ENCODE results near the gene DUSP7.
"Not testable (repeated sequence)": the region's sequence is repeated elsewhere in the genome, so short reads cannot be mapped to it uniquely, and the experiment has no call there.

DUSP7 gene

GRCh38 chr3:52051444-52051843 lies 4.9 kb downstream of the DUSP7 start:
- H3K4me1 Mint-ChIP-seq (ENCODE audit: low read depth) = peaks cover 32% of the 10 kb centered on the region
- H3K36me3 Mint-ChIP-seq (ENCODE audit: low read depth) = peaks cover 31% of the 10 kb centered on the region
- no peaks in the 10 kb centered on the region for H3K27me3 Mint-ChIP-seq (ENCODE audit: low read depth)
- H3K27ac Mint-ChIP-seq = peak overlapping the region; percentile 84
- no peaks in the 10 kb centered on the region for H3K9me3 Mint-ChIP-seq
- peak overlapping the region; percentile 77 for H3K4me3 Mint-ChIP-seq

- Mint-ChIP-seq H3K4me3 (no peak overlapping the region), H3K27me3 (ENCODE audit: low read depth) (no peaks in the 10 kb centered on the region), H3K4me1 (ENCODE audit: low read depth) (peaks cover 32% of the 10 kb centered on the region), H3K9me3 (no peaks in the 10 kb centered on the region), H3K27ac (no peak overlapping the region), H3K36me3 (ENCODE audit: low read depth) (peaks cover 31% of the 10 kb centered on the region)
Observed at GRCh38 chr3:52050571-52050970, 5.8 kb downstream of the DUSP7 start.

GRCh38 chr3:52049503-52049902 lies 6.9 kb downstream of the DUSP7 start:
- H3K27ac Mint-ChIP-seq = no peak overlapping the region
- peaks cover 29% of the 10 kb centered on the region for H3K36me3 Mint-ChIP-seq (ENCODE audit: low read depth)
- H3K27me3 Mint-ChIP-seq (ENCODE audit: low read depth) = no peaks in the 10 kb centered on the region
- H3K4me3 Mint-ChIP-seq = no peak overlapping the region
- H3K4me1 Mint-ChIP-seq (ENCODE audit: low read depth) = peaks cover 30% of the 10 kb centered on the region
- no peaks in the 10 kb centered on the region for H3K9me3 Mint-ChIP-seq

GRCh38 chr3:52047295-52047960 lies 8.9 kb downstream of the DUSP7 start:
- H3K36me3 Mint-ChIP-seq (ENCODE audit: low read depth) = peaks cover 20% of the 10 kb centered on the region
- no peaks in the 10 kb centered on the region for H3K27me3 Mint-ChIP-seq (ENCODE audit: low read depth)
- peaks cover 10% of the 10 kb centered on the region for H3K4me1 Mint-ChIP-seq (ENCODE audit: low read depth)
- H3K27ac Mint-ChIP-seq = no peak overlapping the region
- H3K9me3 Mint-ChIP-seq = no peaks in the 10 kb centered on the region
- H3K4me3 Mint-ChIP-seq = no peak overlapping the region

GRCh38 chr3:52046902-52047239 lies 9.5 kb downstream of the DUSP7 start:
- peak overlapping the region; percentile 45 for H3K27ac Mint-ChIP-seq
- H3K4me1 Mint-ChIP-seq (ENCODE audit: low read depth) = peaks cover 7% of the 10 kb centered on the region
- no peak overlapping the region for H3K4me3 Mint-ChIP-seq
- no peaks in the 10 kb centered on the region for H3K27me3 Mint-ChIP-seq (ENCODE audit: low read depth)
- H3K36me3 Mint-ChIP-seq (ENCODE audit: low read depth) = peaks cover 15% of the 10 kb centered on the region
- no peaks in the 10 kb centered on the region for H3K9me3 Mint-ChIP-seq

- Mint-ChIP-seq H3K4me1 (ENCODE audit: low read depth) (peaks cover 4% of the 10 kb centered on the region), H3K4me3 (no peak overlapping the region), H3K27me3 (ENCODE audit: low read depth) (no peaks in the 10 kb centered on the region), H3K27ac (peak overlapping the region; percentile 45), H3K36me3 (ENCODE audit: low read depth) (peaks cover 14% of the 10 kb centered on the region), H3K9me3 (no peaks in the 10 kb centered on the region)
Observed at GRCh38 chr3:52046186-52046901, 10.0 kb downstream of the DUSP7 start.

GRCh38 chr3:52044869-52045619 lies 11.3 kb downstream of the DUSP7 start:
- Mint-ChIP-seq H3K36me3 (ENCODE audit: low read depth) (peaks cover 11% of the 10 kb centered on the region), H3K9me3 (no peaks in the 10 kb centered on the region), H3K4me3 (no peak overlapping the region), H3K27me3 (ENCODE audit: low read depth) (no peaks in the 10 kb centered on the region), H3K4me1 (ENCODE audit: low read depth) (peaks cover 4% of the 10 kb centered on the region), H3K27ac (no peak overlapping the region)

GRCh38 chr3:52043750-52044149 lies 12.6 kb downstream of the DUSP7 start:
- Mint-ChIP-seq H3K4me1 (ENCODE audit: low read depth) (peaks cover 2% of the 10 kb centered on the region), H3K9me3 (no peaks in the 10 kb centered on the region), H3K27me3 (ENCODE audit: low read depth) (no peaks in the 10 kb centered on the region), H3K27ac (no peak overlapping the region), H3K4me3 (no peak overlapping the region), H3K36me3 (ENCODE audit: low read depth) (no peaks in the 10 kb centered on the region)

- not testable (repeated sequence) for H3K27ac Mint-ChIP-seq; H3K36me3 Mint-ChIP-seq (ENCODE audit: low read depth); H3K9me3 Mint-ChIP-seq; H3K27me3 Mint-ChIP-seq (ENCODE audit: low read depth); H3K4me1 Mint-ChIP-seq (ENCODE audit: low read depth); H3K4me3 Mint-ChIP-seq
Observed at GRCh38 chr3:52043039-52043438, 13.3 kb downstream of the DUSP7 start.

- H3K36me3 Mint-ChIP-seq (ENCODE audit: low read depth) = no peaks in the 10 kb centered on the region
- H3K27me3 Mint-ChIP-seq (ENCODE audit: low read depth) = no peaks in the 10 kb centered on the region
- H3K4me1 Mint-ChIP-seq (ENCODE audit: low read depth) = peaks cover 2% of the 10 kb centered on the region
- no peak overlapping the region for H3K27ac Mint-ChIP-seq
- H3K4me3 Mint-ChIP-seq = no peak overlapping the region
- H3K9me3 Mint-ChIP-seq = no peaks in the 10 kb centered on the region
Observed at GRCh38 chr3:52041118-52041731, 15.1 kb downstream of the DUSP7 start.

- Mint-ChIP-seq H3K27ac (no peak overlapping the region), H3K4me1 (ENCODE audit: low read depth) (peaks cover 2% of the 10 kb centered on the region), H3K36me3 (ENCODE audit: low read depth) (no peaks in the 10 kb centered on the region), H3K27me3 (ENCODE audit: low read depth) (no peaks in the 10 kb centered on the region), H3K9me3 (no peaks in the 10 kb centered on the region), H3K4me3 (no peak overlapping the region)
Observed at GRCh38 chr3:52040600-52040999, 15.8 kb downstream of the DUSP7 start.

GRCh38 chr3:52039846-52040245 lies 16.5 kb downstream of the DUSP7 start:
- H3K4me1 Mint-ChIP-seq (ENCODE audit: low read depth) = peaks cover 2% of the 10 kb centered on the region
- no peak overlapping the region for H3K4me3 Mint-ChIP-seq
- no peaks in the 10 kb centered on the region for H3K36me3 Mint-ChIP-seq (ENCODE audit: low read depth)
- no peaks in the 10 kb centered on the region for H3K9me3 Mint-ChIP-seq
- H3K27ac Mint-ChIP-seq = no peak overlapping the region
- H3K27me3 Mint-ChIP-seq (ENCODE audit: low read depth) = no peaks in the 10 kb centered on the region

GRCh38 chr3:52039426-52039825 lies 16.9 kb downstream of the DUSP7 start:
- peaks cover 2% of the 10 kb centered on the region for H3K4me1 Mint-ChIP-seq (ENCODE audit: low read depth)
- H3K36me3 Mint-ChIP-seq (ENCODE audit: low read depth) = no peaks in the 10 kb centered on the region
- no peaks in the 10 kb centered on the region for H3K9me3 Mint-ChIP-seq
- H3K4me3 Mint-ChIP-seq = no peak overlapping the region
- no peak overlapping the region for H3K27ac Mint-ChIP-seq
- no peaks in the 10 kb centered on the region for H3K27me3 Mint-ChIP-seq (ENCODE audit: low read depth)

GRCh38 chr3:52038227-52038626 lies 18.1 kb downstream of the DUSP7 start:
- Mint-ChIP-seq H3K27ac (no peak overlapping the region), H3K27me3 (ENCODE audit: low read depth) (no peaks in the 10 kb centered on the region), H3K9me3 (no peaks in the 10 kb centered on the region), H3K4me3 (no peak overlapping the region), H3K4me1 (ENCODE audit: low read depth) (peaks cover 2% of the 10 kb centered on the region), H3K36me3 (ENCODE audit: low read depth) (no peaks in the 10 kb centered on the region)

GRCh38 chr3:52037291-52037690 lies 19.1 kb downstream of the DUSP7 start:
- no peaks in the 10 kb centered on the region for H3K9me3 Mint-ChIP-seq
- no peak overlapping the region for H3K27ac Mint-ChIP-seq
- H3K4me3 Mint-ChIP-seq = no peak overlapping the region
- no peaks in the 10 kb centered on the region for H3K36me3 Mint-ChIP-seq (ENCODE audit: low read depth)
- H3K4me1 Mint-ChIP-seq (ENCODE audit: low read depth) = peaks cover 2% of the 10 kb centered on the region
- H3K27me3 Mint-ChIP-seq (ENCODE audit: low read depth) = no peaks in the 10 kb centered on the region

Measured in T-helper 1 cell treated with Interleukin-12 subunit alpha and Interleukin-12 subunit beta and Interleukin-4 antibody, amounts not matched to agents 30 μg/mL and 1 μg/mL, for 36 hours (primary cell).